Hematopoietic multipotent progenitor cell treated with erythropoietin and hydrocortisone succinate and interleukin-3 and kit ligand, for 15 days (in vitro differentiated cells): Measurements from ENCODE around the gene SAPCD1.

Source experiments
- DNase-seq: peaks from one replicate; pipeline ENCODE4 v3.0.0-alpha.2; 2015; ENCODE audit warnings: low spot score

Gene SAPCD1

GRCh38 chr6:31729515-31729978 lies 32.9 kb upstream of the SAPCD1 start:
- DNase-seq = peak; percentile 82

DNA sequence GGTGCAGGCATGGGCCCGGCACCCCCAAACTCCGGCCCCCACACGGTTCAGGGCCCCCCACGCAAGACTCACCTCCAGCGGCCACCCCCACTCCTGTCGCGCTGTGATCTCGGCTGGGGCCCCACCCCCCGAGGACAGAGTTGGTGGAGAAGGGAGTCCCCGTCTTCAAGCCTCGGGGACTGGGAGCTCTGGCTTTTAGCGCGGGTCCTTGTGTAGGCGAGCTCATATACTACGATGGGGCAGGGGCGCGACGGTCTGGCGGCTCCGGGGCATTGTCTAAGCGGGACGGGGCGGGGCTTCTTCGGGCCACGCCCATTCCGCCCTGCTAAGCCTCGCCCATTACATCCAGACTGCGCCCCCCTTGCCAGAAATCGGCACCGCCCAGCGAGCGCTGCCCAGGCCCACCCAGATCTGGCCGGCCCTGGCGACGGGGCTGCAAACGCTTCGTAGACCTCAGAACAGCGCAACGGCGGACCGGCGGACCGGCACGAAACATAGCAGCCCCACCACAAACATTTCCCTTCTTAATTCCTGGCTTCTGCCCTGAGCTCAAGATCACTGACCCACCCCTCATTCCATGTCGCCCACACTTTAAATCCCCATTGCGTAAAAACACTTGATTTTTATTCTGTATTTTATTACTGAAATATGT lies 32.4 kb upstream of the SAPCD1 start:
- peak; percentile 69 for DNase-seq

GRCh38 chr6:31730631-31731086 lies 31.8 kb upstream of the SAPCD1 start:
- DNase-seq = no peak

DNA sequence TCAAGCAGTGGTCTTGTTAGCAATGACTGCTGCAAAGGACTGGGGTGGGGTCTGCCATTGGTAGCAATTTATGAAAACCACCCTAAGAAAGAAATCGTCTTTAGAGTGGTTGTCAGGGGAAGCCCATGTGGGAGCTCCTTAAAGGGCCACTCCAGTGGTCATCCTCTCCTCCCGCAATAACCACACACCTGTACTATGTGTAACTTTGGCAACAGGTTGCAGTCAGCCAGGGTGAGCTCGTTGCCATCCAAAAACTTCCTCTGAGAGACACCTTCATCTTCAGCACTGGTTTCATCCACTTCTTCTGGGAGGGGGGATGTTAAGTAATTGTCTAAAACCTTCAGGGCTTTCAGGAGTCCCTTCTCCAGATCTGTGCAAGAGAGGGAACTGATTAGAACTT lies 30.4 kb upstream of the SAPCD1 start:
- no peak for DNase-seq

DNA sequence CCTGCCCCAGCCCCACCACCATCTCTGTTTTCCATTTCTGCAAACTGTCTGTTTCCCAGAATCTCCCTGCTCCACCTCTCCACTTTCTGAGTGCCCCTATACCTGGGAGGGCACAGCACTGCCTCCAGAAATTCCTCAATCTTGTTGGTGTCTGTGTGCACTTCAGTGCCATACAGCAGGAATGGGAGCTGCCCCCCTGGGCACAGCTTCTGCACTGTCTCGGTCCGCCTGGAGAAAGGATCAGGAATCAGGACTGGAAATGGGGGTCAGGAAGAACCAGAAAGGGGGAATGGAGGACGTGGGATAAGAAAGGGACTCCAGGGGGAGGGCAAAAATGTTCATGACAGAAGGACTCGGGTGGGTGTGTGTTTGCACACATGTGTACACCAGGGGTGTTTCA lies 28.7 kb upstream of the SAPCD1 start:
- no peak for DNase-seq

GRCh38 chr6:31734247-31734820 lies 28.1 kb upstream of the SAPCD1 start:
- no peak for DNase-seq

GRCh38 chr6:31734821-31735406 lies 27.5 kb upstream of the SAPCD1 start:
- DNase-seq = peak; percentile 43

- DNase-seq = peak; percentile 82
Measured at GRCh38 chr6:31736021-31736767, 26.3 kb upstream of the SAPCD1 start, which contains the start of gene CLIC1. CLIC1 (minus strand) TSS chr6:31736530; CDS start chr6:31736300, 230 bp downstream.

DNA sequence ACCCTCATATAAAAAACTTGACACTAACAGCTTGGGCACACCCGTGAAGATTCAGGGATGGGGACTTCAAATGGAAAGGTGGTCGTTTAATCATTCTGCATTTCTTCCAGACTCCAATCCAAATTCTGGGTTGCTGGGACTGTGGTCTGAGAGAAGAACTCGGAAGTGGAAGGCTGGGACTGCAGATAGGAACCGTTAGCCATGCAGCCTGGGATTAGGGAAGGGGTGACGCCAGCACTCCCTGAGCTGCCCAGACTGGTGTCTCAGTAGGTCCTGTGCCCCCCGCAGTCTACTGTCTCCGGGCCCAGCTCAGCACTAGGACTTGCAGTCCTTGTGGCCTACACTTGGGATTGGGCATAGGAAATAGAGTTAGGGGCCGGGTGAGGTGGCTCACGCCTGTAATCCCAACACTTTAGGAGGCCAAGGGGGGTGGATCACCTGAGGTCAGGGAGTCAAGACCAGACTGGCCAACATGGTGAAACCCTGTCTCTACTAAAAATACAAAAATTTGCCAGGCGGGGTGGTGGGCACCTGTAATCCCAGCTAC lies 25.6 kb upstream of the SAPCD1 start:
- no peak for DNase-seq

- no peak for DNase-seq
Measured at GRCh38 chr6:31737315-31737990, 25.0 kb upstream of the SAPCD1 start.

DNA sequence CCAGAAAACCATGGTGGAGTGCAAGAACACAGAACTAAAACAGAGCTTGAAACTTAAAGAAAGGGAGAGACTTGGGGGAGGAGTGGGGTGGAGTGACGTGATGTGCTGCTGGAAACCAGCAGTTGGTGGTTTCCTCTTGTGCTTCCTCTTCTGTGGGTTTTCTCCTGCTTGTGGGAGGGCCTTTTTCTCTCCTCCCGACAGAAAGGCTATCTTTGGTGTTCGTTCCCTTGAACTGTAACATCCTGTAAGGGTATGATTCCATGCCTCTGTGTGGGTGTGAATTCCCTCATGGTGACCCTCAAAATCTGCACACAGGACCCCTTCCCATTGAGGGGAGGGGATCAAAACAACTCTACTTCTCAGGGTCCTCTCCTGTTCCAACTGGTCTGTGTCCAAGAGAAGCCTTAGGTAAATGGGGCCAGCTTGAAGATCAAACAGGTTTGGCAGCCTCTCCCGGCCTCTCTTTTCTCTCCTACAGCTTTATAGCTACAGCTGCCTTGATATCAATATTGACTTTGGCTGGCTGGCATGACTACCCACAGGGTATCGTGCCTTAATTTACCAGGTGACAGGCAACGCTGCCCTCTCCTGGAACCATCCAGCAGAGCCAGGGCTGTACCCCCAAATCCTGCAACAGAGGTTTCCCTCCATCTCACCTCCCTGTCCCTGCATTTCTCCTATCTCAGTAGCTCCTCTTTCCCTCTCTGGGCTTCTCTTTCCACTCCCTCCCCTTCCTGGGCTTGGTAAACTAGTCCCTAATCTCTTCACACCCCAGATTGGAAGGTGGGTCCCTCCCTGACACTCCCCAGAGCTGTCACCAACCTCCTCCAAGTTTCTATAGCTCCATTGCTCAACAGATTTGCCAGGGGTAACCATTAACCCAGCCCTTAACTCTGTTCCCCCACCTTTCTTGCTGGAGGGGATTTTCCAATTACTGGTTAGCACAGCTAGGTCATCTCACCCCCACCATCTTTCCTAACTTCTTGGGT lies 24.2 kb upstream of the SAPCD1 start:
- peak; percentile 54 for DNase-seq

DNA sequence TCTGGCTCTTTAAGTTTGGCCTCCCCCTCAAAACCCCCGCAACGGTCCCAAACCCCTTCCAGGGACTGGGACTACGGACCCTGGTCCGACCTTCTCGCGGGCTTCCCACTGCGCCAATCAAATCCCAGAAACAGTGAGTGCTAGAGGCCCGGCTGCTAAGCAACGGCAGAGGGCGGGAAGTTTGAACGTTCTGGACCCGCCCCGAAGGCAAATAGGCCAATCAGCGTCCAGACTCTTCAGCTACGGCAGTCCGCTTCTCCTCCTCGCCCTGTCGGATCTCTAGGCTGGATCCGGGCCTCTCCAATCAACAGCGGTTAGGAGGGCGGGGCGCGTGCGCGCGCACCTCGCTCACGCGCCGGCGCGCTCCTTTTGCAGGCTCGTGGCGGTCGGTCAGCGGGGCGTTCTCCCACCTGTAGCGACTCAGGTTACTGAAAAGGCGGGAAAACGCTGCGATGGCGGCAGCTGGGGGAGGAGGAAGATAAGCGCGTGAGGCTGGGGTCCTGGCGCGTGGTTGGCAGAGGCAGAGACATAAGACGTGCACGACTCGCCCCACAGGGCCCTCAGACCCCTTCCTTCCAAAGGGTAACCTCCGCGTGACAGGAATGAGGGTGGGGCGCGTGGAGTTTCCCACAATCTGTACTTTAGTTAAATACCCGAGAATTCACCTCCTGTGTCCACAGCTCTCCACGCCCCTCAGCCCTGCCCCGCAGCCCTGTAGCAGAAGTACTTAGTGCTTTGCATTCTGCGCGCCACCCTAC lies 22.6 kb upstream of the SAPCD1 start, which contains the start of gene MSH5:
TSS of gene MSH5 (plus strand) at position 367 of the 758 bp plus-strand sequence. CDS start 462 bp downstream, outside the sequence.
- peak; percentile 99 for DNase-seq

- no peak for DNase-seq
Measured at GRCh38 chr6:31740397-31741223, 21.8 kb upstream of the SAPCD1 start.

DNA sequence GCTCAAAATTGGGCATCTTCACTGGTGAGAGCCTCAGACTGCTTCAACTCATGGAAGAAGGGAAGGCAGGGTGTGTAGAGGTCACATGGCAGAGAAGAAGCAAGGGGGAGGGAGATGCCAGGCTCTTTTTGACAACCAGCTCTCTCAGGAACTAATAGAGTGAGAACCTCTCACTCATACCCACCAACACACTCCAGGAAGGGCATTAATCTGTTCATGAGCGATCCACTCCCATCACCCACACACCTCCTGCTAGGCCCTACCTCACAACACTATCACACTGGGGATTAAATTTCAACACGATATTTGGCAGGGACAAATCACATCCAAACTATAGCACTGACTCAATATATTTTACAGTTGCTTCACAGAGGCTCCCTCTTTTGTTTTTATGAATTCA lies 20.6 kb upstream of the SAPCD1 start:
- no peak for DNase-seq

GRCh38 chr6:31742894-31743293 lies 19.6 kb upstream of the SAPCD1 start:
- no peak for DNase-seq

DNA sequence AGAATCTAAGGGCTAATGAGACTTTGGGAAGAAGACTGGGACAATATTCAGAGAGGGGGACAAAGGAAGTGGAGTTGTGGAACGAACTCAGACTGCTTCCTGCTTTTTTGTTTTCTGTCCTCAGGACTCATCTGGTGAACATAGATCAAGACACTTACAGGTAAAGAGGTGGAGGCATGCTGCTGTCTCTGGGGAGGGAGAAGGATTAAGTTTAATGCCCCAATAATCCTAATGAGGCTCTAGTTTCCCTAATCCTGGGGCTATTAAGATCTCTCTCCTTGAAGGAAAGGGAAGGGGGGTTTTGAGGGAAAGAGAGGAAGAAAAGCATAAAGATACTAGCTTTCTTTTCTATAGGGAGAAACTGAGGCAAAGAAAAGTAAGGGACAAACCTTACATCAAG lies 18.0 kb upstream of the SAPCD1 start:
- no peak for DNase-seq

DNA sequence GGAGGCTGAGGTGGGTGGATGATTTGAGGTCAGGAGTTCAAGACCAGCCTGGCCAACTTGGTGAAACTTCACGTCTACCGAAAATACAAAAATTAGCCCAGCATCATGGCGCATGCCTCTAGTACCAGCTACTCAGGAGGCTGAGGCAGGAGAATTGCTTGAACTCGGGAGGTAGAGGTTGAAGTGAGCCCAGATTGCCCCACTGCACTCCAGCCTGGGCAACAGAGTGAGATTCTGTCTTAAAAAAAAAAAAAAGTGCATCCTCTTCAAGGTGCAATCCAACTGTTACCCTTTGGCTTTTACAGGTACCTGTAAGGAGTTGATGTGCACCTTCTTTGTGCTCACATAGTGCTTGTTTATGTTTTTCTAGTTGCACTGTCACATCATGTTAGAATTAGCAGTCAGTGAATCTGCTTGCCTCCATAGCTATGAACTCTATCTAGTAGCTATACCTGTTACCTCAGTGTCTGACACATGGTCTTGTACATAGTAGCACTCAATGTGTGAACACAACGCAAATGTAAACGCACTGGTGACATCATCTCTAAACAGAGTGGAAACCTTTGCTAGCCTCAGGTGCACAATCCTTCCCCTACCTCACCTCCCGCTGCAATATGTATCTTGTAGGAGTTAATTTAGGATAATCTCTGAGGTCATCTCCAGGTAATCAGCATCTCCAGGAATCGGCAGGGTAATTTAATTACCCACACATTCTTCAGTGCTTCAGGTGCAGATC lies 13.0 kb upstream of the SAPCD1 start:
- DNase-seq = no peak

GRCh38 chr6:31750411-31751022 lies 11.9 kb upstream of the SAPCD1 start:
- no peak for DNase-seq
